ENCODE data around the gene SERPINF2. TPM values are rescaled to one million over a fixed set of nuclear protein-coding genes. Genes with fewer than 3 reads are reported as not detected.

Gene SERPINF2
- polyA plus RNA-seq, 3 donors from 2014 or later: 0.76 TPM; not detected in 2

- Mint-ChIP-seq H3K36me3 (peaks cover 16 to 21% (median 16%) of the 10 kb centered on the region in 3 donors), H3K9me3 (no peaks in the 10 kb centered on the region), H3K4me3 (peak overlapping the region in 4 of 5 donors; percentile 1 to 58 (median 20)), H3K27ac (peak overlapping the region in 1 of 6 donors; percentile 9), H3K27me3 (ENCODE audit: low read depth in 3 of 3) (peaks cover 6 to 28% (median 20%) of the 10 kb centered on the region in 3 donors), H3K4me1 (peaks cover 23 to 30% of the 10 kb centered on the region in 2 donors)
- no peak for DNase-seq
Measured at GRCh38 chr17:1711804-1712203, 30.9 kb upstream of the SERPINF2 start.

GRCh38 chr17:1712271-1712670 is 30.4 kb upstream of the SERPINF2 start:
- H3K27me3 Mint-ChIP-seq (ENCODE audit: low read depth in 3 of 3): peaks cover 8 to 32% (median 24%) of the 10 kb centered on the region in 3 donors
- DNase-seq: no peak

GRCh38 chr17:1713160-1713877 is 29.4 kb upstream of the SERPINF2 start:
- DNase-seq: no peak
- Mint-ChIP-seq H3K4me1 (peaks cover 35 to 46% of the 10 kb centered on the region in 2 donors), H3K27me3 (ENCODE audit: low read depth in 3 of 3) (peaks cover 11 to 33% (median 24%) of the 10 kb centered on the region in 3 donors), H3K36me3 (peaks cover 12 to 21% (median 16%) of the 10 kb centered on the region in 3 donors), H3K27ac (no peak overlapping the region), H3K9me3 (no peaks in the 10 kb centered on the region), H3K4me3 (peak overlapping the region in 4 of 5 donors; percentile 18 to 51 (median 35))

More at GRCh38 chr17:1712271-1712670, 30.4 kb upstream of the SERPINF2 start:
- Mint-ChIP-seq H3K36me3 (peaks cover 14 to 21% (median 16%) of the 10 kb centered on the region in 3 donors), H3K4me3 (peak overlapping the region; percentile 1 to 34 (median 8)), H3K9me3 (no peaks in the 10 kb centered on the region), H3K4me1 (peaks cover 25 to 35% of the 10 kb centered on the region in 2 donors), H3K27ac (peak overlapping the region in 2 of 6 donors; percentile 4 to 9)

GRCh38 chr17:1713878-1714426 is 28.7 kb upstream of the SERPINF2 start:
- Mint-ChIP-seq H3K27ac (peak overlapping the region in 2 of 6 donors; percentile 21 to 69), H3K9me3 (no peaks in the 10 kb centered on the region)

GRCh38 chr17:1714427-1714979 is 28.2 kb upstream of the SERPINF2 start:
- H3K4me3 Mint-ChIP-seq: peak overlapping the region; percentile 58 to 96 (median 74)
- peaks cover 12 to 21% (median 16%) of the 10 kb centered on the region in 3 donors for H3K36me3 Mint-ChIP-seq
- peak in 1 of 3 donors; percentile 19 for DNase-seq
- H3K9me3 Mint-ChIP-seq: no peaks in the 10 kb centered on the region
- peaks cover 9 to 33% (median 21%) of the 10 kb centered on the region in 3 donors for H3K27me3 Mint-ChIP-seq (ENCODE audit: low read depth in 3 of 3)
- peak overlapping the region in 2 of 6 donors; percentile 59 to 69 for H3K27ac Mint-ChIP-seq
- peaks cover 34 to 48% of the 10 kb centered on the region in 2 donors for H3K4me1 Mint-ChIP-seq

More at GRCh38 chr17:1713878-1714426, 28.7 kb upstream of the SERPINF2 start:
- Mint-ChIP-seq H3K27me3 (ENCODE audit: low read depth in 3 of 3) (peaks cover 10 to 33% (median 22%) of the 10 kb centered on the region in 3 donors), H3K4me1 (peaks cover 35 to 48% of the 10 kb centered on the region in 2 donors), H3K4me3 (peak overlapping the region; percentile 57 to 69 (median 66)), H3K36me3 (peaks cover 12 to 21% (median 16%) of the 10 kb centered on the region in 3 donors)
- no peak for DNase-seq

GRCh38 chr17:1714980-1715802 is 27.5 kb upstream of the SERPINF2 start:
- DNase-seq: peak; percentile 47 to 50 (median 50)
- H3K36me3 Mint-ChIP-seq: peaks cover 12 to 21% (median 16%) of the 10 kb centered on the region in 3 donors
- peaks cover 9 to 33% (median 21%) of the 10 kb centered on the region in 3 donors for H3K27me3 Mint-ChIP-seq (ENCODE audit: low read depth in 3 of 3)
- H3K4me1 Mint-ChIP-seq: peaks cover 36 to 48% of the 10 kb centered on the region in 2 donors
- peak overlapping the region; percentile 51 to 96 (median 79) for H3K4me3 Mint-ChIP-seq
- peak overlapping the region in 3 of 6 donors; percentile 27 to 59 (median 58) for H3K27ac Mint-ChIP-seq
- no peaks in the 10 kb centered on the region for H3K9me3 Mint-ChIP-seq

GRCh38 chr17:1715803-1716075 is 26.9 kb upstream of the SERPINF2 start:
- peaks cover 7 to 32% (median 17%) of the 10 kb centered on the region in 3 donors for H3K27me3 Mint-ChIP-seq (ENCODE audit: low read depth in 3 of 3)
- no peak for DNase-seq
- H3K36me3 Mint-ChIP-seq: peaks cover 12 to 21% (median 16%) of the 10 kb centered on the region in 3 donors
- peaks cover 36 to 47% of the 10 kb centered on the region in 2 donors for H3K4me1 Mint-ChIP-seq
- peak overlapping the region in 5 of 6 donors; percentile 48 to 99 (median 87) for H3K27ac Mint-ChIP-seq
- peak overlapping the region; percentile 93 to 98 (median 96) for H3K4me3 Mint-ChIP-seq
- no peaks in the 10 kb centered on the region for H3K9me3 Mint-ChIP-seq

- Mint-ChIP-seq H3K4me3 (peak overlapping the region; percentile 93 to 98 (median 96)), H3K9me3 (no peaks in the 10 kb centered on the region), H3K27me3 (ENCODE audit: low read depth in 3 of 3) (peaks cover 9 to 29% (median 15%) of the 10 kb centered on the region in 3 donors), H3K36me3 (peaks cover 10 to 21% (median 13%) of the 10 kb centered on the region in 3 donors), H3K4me1 (peaks cover 36 to 46% of the 10 kb centered on the region in 2 donors), H3K27ac (peak overlapping the region; percentile 96 to 99 (median 98))
- DNase-seq: peak; percentile 100
Measured at GRCh38 chr17:1716076-1716911, 26.4 kb upstream of the SERPINF2 start.

GRCh38 chr17:1716912-1717695 is 25.6 kb upstream of the SERPINF2 start:
- Mint-ChIP-seq H3K36me3 (peaks cover 1 to 14% (median 5%) of the 10 kb centered on the region in 3 donors), H3K27ac (peak overlapping the region; percentile 96 to 99 (median 98)), H3K9me3 (no peaks in the 10 kb centered on the region), H3K4me3 (peak overlapping the region; percentile 93 to 98 (median 96)), H3K27me3 (ENCODE audit: low read depth in 3 of 3) (peaks cover 9 to 24% (median 11%) of the 10 kb centered on the region in 3 donors), H3K4me1 (peaks cover 36 to 37% of the 10 kb centered on the region in 2 donors)
- peak; percentile 88 to 89 (median 89) for DNase-seq

- peak overlapping the region; percentile 93 to 98 (median 96) for H3K4me3 Mint-ChIP-seq
- no peaks in the 10 kb centered on the region for H3K9me3 Mint-ChIP-seq
- H3K27me3 Mint-ChIP-seq (ENCODE audit: low read depth in 3 of 3): peaks cover 14 to 28% (median 15%) of the 10 kb centered on the region in 3 donors
- H3K27ac Mint-ChIP-seq: peak overlapping the region; percentile 53 to 99 (median 97)
- H3K4me1 Mint-ChIP-seq: peaks cover 47 to 49% of the 10 kb centered on the region in 2 donors
- DNase-seq: no peak
- peaks cover 0 to 3% (median 0%) of the 10 kb centered on the region in 3 donors for H3K36me3 Mint-ChIP-seq
Measured at GRCh38 chr17:1718362-1719165, 24.1 kb upstream of the SERPINF2 start.

- Mint-ChIP-seq H3K4me3 (peak overlapping the region; percentile 43 to 73 (median 60)), H3K27me3 (ENCODE audit: low read depth in 3 of 3) (peaks cover 13 to 31% (median 22%) of the 10 kb centered on the region in 3 donors), H3K36me3 (peaks cover 0 to 3% (median 0%) of the 10 kb centered on the region in 3 donors), H3K4me1 (peaks cover 53 to 56% of the 10 kb centered on the region in 2 donors), H3K27ac (peak overlapping the region; percentile 79 to 96 (median 90)), H3K9me3 (no peaks in the 10 kb centered on the region)
- DNase-seq: peak; percentile 62 to 64 (median 63)
Measured at GRCh38 chr17:1720856-1721386, 21.8 kb upstream of the SERPINF2 start.

All from immature natural killer cell (primary cell).